ENCODE results near the gene MAST4.

- TF ChIP-seq POLR2AphosphoS2 (conservative IDR thresholded peaks at IDR 0.05; ENCODE audit: low read length): no peak
- TF ChIP-seq, protein P1, sequence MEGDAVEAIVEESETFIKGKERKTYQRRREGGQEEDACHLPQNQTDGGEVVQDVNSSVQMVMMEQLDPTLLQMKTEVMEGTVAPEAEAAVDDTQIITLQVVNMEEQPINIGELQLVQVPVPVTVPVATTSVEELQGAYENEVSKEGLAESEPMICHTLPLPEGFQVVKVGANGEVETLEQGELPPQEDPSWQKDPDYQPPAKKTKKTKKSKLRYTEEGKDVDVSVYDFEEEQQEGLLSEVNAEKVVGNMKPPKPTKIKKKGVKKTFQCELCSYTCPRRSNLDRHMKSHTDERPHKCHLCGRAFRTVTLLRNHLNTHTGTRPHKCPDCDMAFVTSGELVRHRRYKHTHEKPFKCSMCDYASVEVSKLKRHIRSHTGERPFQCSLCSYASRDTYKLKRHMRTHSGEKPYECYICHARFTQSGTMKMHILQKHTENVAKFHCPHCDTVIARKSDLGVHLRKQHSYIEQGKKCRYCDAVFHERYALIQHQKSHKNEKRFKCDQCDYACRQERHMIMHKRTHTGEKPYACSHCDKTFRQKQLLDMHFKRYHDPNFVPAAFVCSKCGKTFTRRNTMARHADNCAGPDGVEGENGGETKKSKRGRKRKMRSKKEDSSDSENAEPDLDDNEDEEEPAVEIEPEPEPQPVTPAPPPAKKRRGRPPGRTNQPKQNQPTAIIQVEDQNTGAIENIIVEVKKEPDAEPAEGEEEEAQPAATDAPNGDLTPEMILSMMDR (IDR thresholded peaks at IDR 0.05): no peak
- TF ChIP-seq MAX (IDR thresholded peaks at IDR 0.05): no peak
- no peak for TF ChIP-seq RFX5 (IDR thresholded peaks at IDR 0.05)
- TF ChIP-seq POLR2A (IDR thresholded peaks at IDR 0.05; ENCODE audit: low read length): no peak
Measured at GRCh38 chr5:67082941-67083340, 486.7 kb downstream of the MAST4 start.

Data from A549 (cell line).